DMS114 treated with DMSO at 0.1 percent for 48 hours (cell line): ENCODE results near the gene MZT2B.
"Not testable (repeated sequence)": the region's sequence is repeated elsewhere in the genome, so short reads cannot be mapped to it uniquely, and the experiment has no call there.

Experiments
- DNase-seq: peaks from one replicate; lab custom pipeline; 2025; ENCODE audit not compliant: unreplicated experiment; lab: John Stamatoyannopoulos, UW

MZT2B gene

DNA sequence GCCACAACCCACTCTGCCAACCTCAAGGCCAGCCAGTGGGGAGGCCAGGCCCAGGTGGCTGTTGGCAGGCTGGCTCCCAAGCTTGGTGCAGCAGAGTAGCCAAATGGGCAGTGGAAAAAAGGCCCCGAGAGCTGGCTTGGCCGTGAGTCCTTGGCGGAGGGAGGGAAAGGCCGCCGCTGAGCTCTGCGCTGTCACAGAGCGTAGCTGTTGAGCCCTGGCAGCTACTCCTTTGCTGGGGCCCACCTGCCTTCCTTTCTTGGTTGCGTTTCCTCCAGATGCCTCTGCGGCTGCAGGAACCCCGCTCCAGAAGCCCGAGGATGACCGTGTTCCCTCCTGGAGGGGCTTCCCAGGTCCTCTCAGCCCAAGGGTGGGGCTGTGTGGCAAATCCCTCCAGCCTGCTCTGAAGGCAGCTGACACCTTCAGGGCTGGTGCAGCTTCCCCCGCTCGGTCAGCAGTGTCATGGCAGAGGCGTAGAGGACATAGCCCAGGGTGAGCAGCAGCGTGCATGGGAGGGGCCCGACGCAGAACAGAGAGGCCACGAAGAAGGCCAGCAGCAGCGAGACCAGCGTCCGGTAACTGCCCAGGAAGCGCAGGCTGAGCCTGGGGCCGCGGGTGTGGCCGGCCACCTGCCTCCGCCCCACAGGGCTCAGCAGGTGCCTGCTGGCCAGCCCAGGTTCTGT is 29.8 kb upstream of the MZT2B start:
- DNase-seq = not testable (repeated sequence)

DNA sequence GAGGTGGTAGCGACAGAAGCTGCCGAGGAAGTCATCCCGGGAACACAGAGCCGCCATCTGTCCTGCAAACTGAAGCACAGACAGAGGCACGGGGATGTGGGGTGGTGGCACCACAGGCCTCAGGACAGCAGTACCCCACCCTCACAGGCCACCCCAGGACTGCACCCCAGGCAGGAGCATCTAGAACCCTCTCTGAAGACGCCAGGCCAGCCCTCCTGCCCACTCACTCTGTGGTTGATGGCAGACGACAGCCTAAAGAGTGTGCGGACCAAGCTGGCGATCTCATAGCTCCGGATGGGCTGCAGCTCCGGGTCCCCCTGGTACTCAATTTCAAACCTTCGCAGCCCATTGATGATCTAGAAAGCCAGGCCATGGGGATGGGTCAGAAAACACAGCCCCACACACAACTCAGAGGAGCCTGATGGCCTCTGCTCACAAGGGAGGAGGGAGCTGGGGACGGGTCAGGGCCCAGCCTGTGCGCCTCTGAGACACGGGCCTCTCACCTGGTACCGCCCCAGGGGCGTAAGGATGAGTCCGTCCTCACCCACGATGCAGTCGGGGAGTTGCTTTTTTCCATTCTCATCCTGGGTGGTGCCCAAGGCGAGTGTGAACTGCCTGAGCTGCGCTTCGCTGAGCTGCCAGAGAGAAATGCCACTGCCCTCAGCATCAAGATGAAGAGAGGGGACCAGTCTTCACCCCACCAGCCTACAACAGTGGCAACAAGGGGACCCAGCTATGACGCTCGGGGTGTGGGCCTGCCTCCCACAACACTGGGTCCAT is 29.1 kb upstream of the MZT2B start:
- no peak for DNase-seq

GRCh38 chr2:130153721-130154422 is 28.2 kb upstream of the MZT2B start:
- not testable (repeated sequence) for DNase-seq

- not testable (repeated sequence) for DNase-seq
Observed at GRCh38 chr2:130154423-130154770, 27.7 kb upstream of the MZT2B start.

GRCh38 chr2:130154773-130155765 is 27.0 kb upstream of the MZT2B start:
- no peak for DNase-seq

DNA sequence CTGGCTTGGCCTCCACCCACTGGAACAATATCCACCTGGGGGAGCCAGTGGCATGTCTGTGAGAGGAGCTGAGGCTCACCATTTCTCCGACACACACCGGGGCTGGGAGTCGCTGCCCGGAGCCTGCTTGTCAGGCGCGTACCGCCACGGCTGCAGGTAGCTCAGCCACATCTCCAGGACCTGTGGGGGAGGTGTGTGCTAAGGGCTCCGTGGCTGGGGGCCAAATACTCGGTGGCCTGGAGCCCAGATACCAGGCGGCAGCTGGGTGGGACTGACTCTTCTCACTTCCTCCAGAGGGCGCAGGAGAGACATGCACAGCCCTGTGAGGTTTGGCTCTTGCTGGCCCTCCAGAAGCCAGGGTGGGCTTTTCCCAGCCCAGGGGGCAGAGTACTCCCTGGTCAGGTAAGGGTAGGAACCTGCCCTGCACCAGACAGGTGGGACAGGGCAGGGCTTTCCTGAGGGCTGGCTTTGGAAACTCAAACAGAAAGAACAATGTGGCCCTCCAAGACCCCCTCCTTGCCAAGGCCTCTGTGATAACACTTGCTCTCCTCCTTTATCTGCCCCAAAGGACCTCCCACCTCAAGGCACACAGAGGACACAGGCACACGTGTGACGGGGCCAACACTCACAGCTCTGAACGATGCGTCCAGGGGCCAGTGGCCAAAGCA is 26.0 kb upstream of the MZT2B start:
- DNase-seq = not testable (repeated sequence)

- DNase-seq = no peak
Observed at GRCh38 chr2:130156624-130157004, 25.4 kb upstream of the MZT2B start.

GRCh38 chr2:130157354-130157753 is 24.7 kb upstream of the MZT2B start:
- DNase-seq = not testable (repeated sequence)

DNA sequence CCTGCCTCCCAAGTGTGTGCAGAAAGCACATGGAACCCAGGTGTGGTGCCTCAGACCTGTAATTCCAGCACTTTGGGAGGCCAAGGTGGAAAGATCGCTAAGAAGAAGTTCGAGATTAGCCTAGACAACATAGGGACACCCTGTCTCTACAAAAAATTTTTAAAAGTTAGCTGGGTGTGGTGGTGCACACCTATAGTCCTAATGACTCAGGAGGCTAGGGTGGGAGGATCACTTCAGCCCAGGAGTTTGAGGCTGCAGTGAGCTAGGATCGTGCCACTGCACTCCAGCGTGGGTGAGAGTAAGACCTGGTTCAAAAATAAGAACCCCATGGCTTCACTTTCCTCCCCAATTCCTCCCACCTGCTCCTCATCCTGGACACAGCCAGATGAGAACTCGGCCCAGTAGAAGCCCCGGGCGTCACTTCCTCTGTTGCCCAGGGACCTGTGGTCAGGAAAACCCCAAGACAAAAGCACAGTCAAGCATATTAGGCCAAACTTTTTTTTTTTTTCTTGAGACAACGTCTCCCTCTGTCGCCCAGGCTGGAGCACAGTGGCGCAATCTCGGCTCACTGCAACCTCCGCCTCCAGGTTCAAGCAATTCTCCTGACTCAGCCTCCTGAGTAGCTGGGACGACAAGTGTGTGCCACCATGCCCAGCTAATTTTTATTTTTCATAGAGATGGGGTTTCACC is 24.1 kb upstream of the MZT2B start:
- not testable (repeated sequence) for DNase-seq

DNA sequence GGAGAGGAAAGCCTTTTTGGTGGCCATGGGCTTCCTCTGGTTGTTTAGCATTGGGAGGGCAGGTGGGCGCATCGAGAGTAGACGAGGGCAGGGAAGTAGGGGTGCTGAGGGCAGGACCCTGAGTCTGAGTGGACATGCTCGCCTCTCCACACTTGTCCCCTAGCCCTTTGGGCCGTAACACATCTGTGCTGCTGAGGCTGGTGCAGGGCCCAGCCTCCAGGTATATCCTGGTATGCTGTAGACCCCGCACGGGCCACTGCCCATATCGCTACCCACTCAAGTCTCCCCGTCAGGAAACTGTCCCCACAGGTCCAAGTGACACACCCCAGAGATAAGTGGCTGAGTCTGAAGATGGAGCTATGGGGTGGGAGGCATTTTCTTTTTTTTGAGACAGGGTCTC is 23.4 kb upstream of the MZT2B start:
- DNase-seq = no peak

GRCh38 chr2:130159376-130159775 is 22.7 kb upstream of the MZT2B start:
- not testable (repeated sequence) for DNase-seq

DNA sequence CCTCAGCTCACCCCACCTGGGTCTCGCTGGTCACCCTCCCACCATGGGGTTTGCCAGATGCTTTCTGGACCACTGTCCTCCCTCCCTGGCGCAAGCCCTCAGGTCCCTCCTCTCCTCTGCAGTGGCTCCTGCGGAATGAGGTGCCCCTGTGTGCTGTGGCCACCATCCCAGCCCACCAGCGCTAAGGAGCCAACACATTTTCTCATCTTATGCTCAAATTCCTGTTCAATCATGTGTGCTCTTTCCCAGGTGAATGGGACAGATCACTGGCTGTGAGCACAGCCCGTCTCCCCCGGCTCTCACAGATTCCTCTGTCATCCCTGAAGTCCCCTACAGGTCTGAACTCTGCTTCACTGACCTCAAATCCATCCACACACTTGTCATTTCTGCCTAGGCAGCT is 21.9 kb upstream of the MZT2B start:
- no peak for DNase-seq

DNA sequence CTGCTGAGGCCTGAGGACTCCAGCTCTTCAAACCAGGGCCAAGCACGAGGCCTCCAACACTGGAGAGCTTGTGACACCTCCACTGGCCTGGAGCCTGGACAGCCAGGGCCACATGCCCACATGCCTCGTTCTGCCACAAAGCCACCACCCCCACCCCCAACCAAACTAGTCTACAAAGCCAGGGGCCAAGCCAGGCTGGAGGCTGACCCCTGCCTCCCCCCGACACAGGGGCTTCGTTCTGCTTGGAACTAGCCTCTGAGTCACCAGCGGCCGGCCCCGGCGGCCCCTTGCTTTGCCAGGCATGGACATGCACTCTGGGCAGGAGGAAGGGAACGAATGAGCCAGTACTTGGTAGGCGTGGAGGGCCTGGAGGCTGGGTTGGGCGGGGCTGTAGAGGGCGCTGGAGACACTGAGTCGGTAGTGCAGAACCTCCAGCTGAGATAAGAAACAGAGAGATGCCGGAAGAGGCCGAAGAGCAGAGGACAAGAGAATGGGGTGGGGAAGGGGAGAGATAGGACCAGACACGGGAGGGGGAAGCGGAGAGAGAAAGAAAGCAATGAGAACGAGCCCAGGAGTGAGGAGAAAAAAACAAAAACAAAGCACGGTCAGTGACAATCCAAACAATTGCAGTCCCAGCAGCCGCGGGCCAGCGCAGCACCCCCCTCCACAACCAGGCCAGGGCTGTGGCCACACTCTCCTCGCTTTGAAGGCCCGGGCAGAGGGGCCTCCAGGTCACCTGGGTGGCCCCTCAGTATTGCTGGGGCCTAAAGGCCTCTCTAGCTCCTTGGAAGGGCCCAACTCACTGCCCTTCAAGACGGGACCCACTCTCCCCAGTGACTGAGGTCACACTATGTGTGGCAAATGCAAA is 21.0 kb upstream of the MZT2B start:
- DNase-seq = not testable (repeated sequence)

- DNase-seq = not testable (repeated sequence)
Observed at GRCh38 chr2:130162486-130162885, 19.6 kb upstream of the MZT2B start.

GRCh38 chr2:130162968-130163367 is 19.1 kb upstream of the MZT2B start:
- no peak for DNase-seq

DNA sequence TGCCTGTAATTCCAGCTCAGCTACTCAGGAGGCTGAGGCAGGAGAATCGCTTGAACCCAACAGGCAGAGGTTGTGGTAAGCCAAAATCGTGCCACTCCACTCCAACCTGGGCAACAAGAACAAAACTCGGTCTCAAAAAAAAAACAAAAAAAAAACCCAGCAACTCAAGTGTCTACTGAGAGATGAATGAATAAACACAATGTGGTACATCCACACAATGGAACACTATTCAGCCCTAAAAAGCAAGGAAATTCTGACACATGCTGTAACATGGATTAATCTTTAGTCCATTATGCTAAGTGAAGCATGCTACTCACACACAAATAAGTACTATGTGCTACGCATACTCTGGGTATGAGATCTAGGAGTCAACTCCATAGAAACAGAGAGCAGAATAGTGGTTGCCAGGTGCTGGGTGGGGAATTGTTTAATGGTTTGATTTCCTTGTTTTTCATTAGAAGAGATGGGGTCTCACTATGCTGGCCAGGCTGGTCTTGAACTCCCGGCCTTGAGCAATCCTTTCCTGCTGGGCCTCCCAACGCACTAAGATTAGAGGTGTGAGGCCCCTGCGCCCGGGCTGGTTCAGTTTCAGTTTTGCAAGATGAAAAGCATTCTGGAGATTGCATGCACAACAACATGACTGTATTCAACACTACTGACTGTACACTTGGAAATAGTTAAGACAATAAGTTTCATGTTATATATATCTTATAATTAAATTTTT is 16.6 kb upstream of the MZT2B start:
- no peak for DNase-seq

DNA sequence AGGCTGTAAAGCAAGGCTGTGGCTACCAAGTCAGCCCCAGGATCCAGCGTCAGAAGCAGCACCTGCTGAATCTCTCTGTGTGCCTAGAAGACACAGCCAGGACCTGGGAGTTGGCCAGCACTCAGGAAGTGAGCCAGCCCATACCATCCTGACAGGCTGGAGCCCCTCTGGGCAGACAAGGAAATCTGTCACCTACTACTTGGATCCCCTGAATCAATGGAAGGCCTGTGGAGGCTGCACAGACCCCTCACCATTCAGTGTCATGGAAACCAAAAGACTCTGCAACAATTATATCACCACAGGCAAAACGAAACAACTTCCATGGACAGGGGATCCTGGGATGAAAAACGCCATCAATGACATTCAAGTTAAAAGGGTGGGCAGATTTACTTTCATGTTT is 15.5 kb upstream of the MZT2B start:
- DNase-seq = not testable (repeated sequence)

- DNase-seq = not testable (repeated sequence)
Observed at GRCh38 chr2:130169163-130169562, 12.9 kb upstream of the MZT2B start.
